Stimulated activated CD4-positive, alpha-beta T cell treated with anti-CD3 and anti-CD28 coated beads, Interleukin-12 subunit alpha, Interleukin-12 subunit beta, amount 100 ng/mL, for 48 hours (primary cell): ENCODE measurements around the gene STAT5B.

Experiments
- DNase-seq, 3 donors: peaks; one replicate each; pipeline ENCODE4 v3.0.0-alpha.2; 2020; ENCODE audit warnings: low read depth in 2 of 3, low spot score in 1 of 3

Gene STAT5B

GRCh38 chr17:42181851-42182207 lies 94.4 kb downstream of the STAT5B start:
- DNase-seq, result no peak

GRCh38 chr17:42180922-42181850 lies 95.0 kb downstream of the STAT5B start, which contains the start of gene KCNH4:
Gene KCNH4 (minus strand): TSS chr17:42181142. CDS start chr17:42180945, 197 bp downstream.
- DNase-seq, result peak; percentile 85 to 93 (median 88)

- no peak for DNase-seq
Observed at GRCh38 chr17:42180411-42180921, 95.7 kb downstream of the STAT5B start.

GRCh38 chr17:42179911-42180410 lies 96.2 kb downstream of the STAT5B start:
- DNase-seq, result peak in 1 of 3 donors; percentile 10

GRCh38 chr17:42179335-42179734 lies 96.9 kb downstream of the STAT5B start:
- DNase-seq, result no peak

GRCh38 chr17:42178817-42179216 lies 97.4 kb downstream of the STAT5B start:
- no peak for DNase-seq

GRCh38 chr17:42177684-42178083 lies 98.5 kb downstream of the STAT5B start:
- no peak for DNase-seq

GRCh38 chr17:42174126-42174783 lies 101.9 kb downstream of the STAT5B start:
- no peak for DNase-seq

GRCh38 chr17:42171831-42172230 lies 104.4 kb downstream of the STAT5B start:
- DNase-seq, result no peak

GRCh38 chr17:42169351-42169750 lies 106.8 kb downstream of the STAT5B start:
- DNase-seq, result no peak

GRCh38 chr17:42167807-42168206 lies 108.4 kb downstream of the STAT5B start:
- no peak for DNase-seq

GRCh38 chr17:42166196-42166763 lies 109.9 kb downstream of the STAT5B start:
- no peak for DNase-seq

- no peak for DNase-seq
Observed at GRCh38 chr17:42165751-42166150, 110.4 kb downstream of the STAT5B start.

- no peak for DNase-seq
Observed at GRCh38 chr17:42163696-42164407, 112.3 kb downstream of the STAT5B start.

- peak; percentile 33 to 55 (median 51) for DNase-seq
Observed at GRCh38 chr17:42163113-42163512, 113.1 kb downstream of the STAT5B start.

GRCh38 chr17:42160531-42160910 lies 115.7 kb downstream of the STAT5B start:
- DNase-seq, result no peak

GRCh38 chr17:42159796-42160530 lies 116.2 kb downstream of the STAT5B start:
- no peak for DNase-seq

GRCh38 chr17:42155614-42156045 lies 120.6 kb downstream of the STAT5B start:
- no peak for DNase-seq

GRCh38 chr17:42153919-42154742 lies 122.1 kb downstream of the STAT5B start:
- DNase-seq, result no peak
